Spleen (tissue), 11 donors: ENCODE data around the gene LRIT1. TPM values are rescaled to one million over a fixed set of nuclear protein-coding genes. Genes with fewer than 3 reads are reported as not detected.

Experiments used
- DNase-seq: peaks from one replicate; pipeline ENCODE4 v3.0.0-alpha.2; 2020
- H3K27ac ChIP-seq, 8 donors: fragments of 200-600 bp; sonication (generic) in 7 of 8; 1 replicate in 4 of 8; 2 replicates in 4 of 8; pipeline versions ENCODE4 v1.5.0 to v1.8.0; 2016 to 2021; ENCODE audit warnings: inconsistent platforms in 4 of 8, mild to moderate bottlenecking in 4 of 8, moderate library complexity in 1 of 8
- H3K27me3 ChIP-seq, 7 donors: fragments of 200-600 bp; sonication (generic) in 6 of 7; replicated peaks in 1 of 7; 1 replicate in 4 of 7; 2 replicates in 3 of 7; pipeline versions ENCODE4 v1.5.0 to v1.8.0; 2016 to 2021; ENCODE audit warnings: inconsistent platforms in 3 of 7, mild to moderate bottlenecking in 1 of 7
- H3K36me3 ChIP-seq, 6 donors: fragments of 200-600 bp; sonication (generic) in 5 of 6; 1 replicate in 4 of 6; 2 replicates in 2 of 6; pipeline versions ENCODE4 v1.5.0 to v1.8.0; 2016 to 2021; ENCODE audit warnings: inconsistent platforms in 2 of 6
- H3K4me1 ChIP-seq, 6 donors: fragments of 200-600 bp; sonication (generic) in 5 of 6; 1 replicate in 3 of 6; 2 replicates in 3 of 6; pipeline versions ENCODE4 v1.5.0 to v1.8.0; 2016 to 2021; ENCODE audit warnings: inconsistent platforms in 3 of 6
- H3K4me3 ChIP-seq, 8 donors: fragments of 200-600 bp; sonication (generic) in 7 of 8; 1 replicate in 4 of 8; 2 replicates in 4 of 8; pipeline versions ENCODE4 v1.5.0 to v1.8.0; 2016 to 2021; ENCODE audit warnings: inconsistent platforms in 4 of 8, mild to moderate bottlenecking in 4 of 8, moderate library complexity in 2 of 8
- H3K9me3 ChIP-seq, 8 donors: fragments of 200-600 bp; sonication (generic) in 7 of 8; 1 replicate in 4 of 8; 2 replicates in 4 of 8; pipeline versions ENCODE4 v1.5.0 to v1.8.0; 2016 to 2021; ENCODE audit warnings: inconsistent platforms in 4 of 8
- POLR2A ChIP-seq, 3 donors: fragments of 450-650 bp; IDR thresholded peaks; one replicate each; pipeline ENCODE4 v1.5.1; 2017; ENCODE audit warnings: antibody characterized with exemption in 3 of 3, mild to moderate bottlenecking in 1 of 3
- POLR2AphosphoS5 ChIP-seq, 3 donors: sonication (generic); formaldehyde crosslinking; IDR thresholded peaks; one replicate each; pipeline ENCODE4 v1.5.1; 2017; ENCODE audit warnings: antibody characterized with exemption in 3 of 3
- WGBS, 5 donors: extraction: QIAGEN DNeasy Blood & Tissue Kit in 3 of 5; methylation state at CpG; one replicate each; pipeline versions ENCODE4 v1.1.5 to v1.1.7; 2013 to 2018; 5-methylcytosine and 5-hydroxymethylcytosine counted together
- intact Hi-C: fragments of 100-400 bp; cut with DNase I; formaldehyde crosslinking; loops from one replicate; pipeline ENCODE4 v1.15.0; 2023; ENCODE audit warnings: low total_unique reads
- polyA plus RNA-seq, 3 donors: library from polyadenylated mRNA; stranded (reverse); fragments of 200-250 nt; gene quantifications; one replicate each; pipeline ENCODE4 v1.2.1, GENCODE V29; 2013
- total RNA-seq, 7 donors: library from RNA; depleted of rRNA in 3 of 7; stranded (reverse); fragments of >200 nt in 3 of 7; fragmentation: NEBNext Ultra II Directional in 4 of 7; extraction: Animal tissue kit (Norgen Biotek cat#: 25700) in 4 of 7; gene quantifications; one replicate each; pipeline versions ENCODE4 v1.1.0 to v1.2.1, GENCODE V29; 2016 to 2021
- TF ChIP-seq, protein P1 (sequence below), 11 experiments: fragments of 200-600 bp in 7 of 11; fragments of 450-650 bp in 4 of 11; sonication (generic) in 4 of 11; IDR thresholded peaks in 8 of 11; conservative IDR thresholded peaks in 3 of 11; 1 replicate in 7 of 11; 2 replicates in 4 of 11; pipeline versions ENCODE4 v1.4.0 to v1.8.0; 2016 to 2021; ENCODE audit warnings: antibody characterized with exemption in 11 of 11, inconsistent platforms in 4 of 11, mild to moderate bottlenecking in 1 of 11
- donor health status: healthy with polysubstance abuse.
- donor health status: DM: no; HTN: no; CAD: no; lungs with moderate emphysema.
- donor health status: DM: no; HTN: no; CAD: no.
- donor health status: Bipolar disorder and iron deficiency.
- donor health status: healthy.
- donor health status: DM: no; HTN: no; CAD: no.
- donor health status: DM: yes; HTN: yes; CAD: no.

Gene LRIT1
- total and polyA plus RNA-seq, 10 donors: not detected

DNA sequence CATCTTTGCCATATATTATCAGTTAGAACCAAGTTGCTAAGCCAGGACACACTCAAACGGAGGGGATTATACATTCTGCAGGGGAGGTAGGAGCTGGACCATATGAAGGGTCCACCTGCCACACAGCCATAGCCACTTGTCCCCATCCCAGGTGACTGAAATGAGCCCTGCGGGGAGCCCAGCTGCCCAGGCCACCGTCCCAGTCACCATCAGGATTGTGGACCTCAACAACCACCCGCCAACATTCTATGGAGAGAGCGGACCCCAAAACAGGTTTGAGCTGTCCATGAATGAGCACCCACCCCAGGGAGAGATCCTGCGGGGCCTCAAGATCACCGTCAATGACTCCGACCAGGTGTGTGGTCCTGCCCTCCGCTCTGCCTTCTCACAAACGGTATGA, 33.3 kb downstream of the LRIT1 start:
- intact Hi-C loops: no loop called here
- no peak for DNase-seq
- no peaks in the 10 kb centered on the region for H3K36me3 ChIP-seq
- WGBS, 5 donors: 85 to 94% (median 87%) methylated on average over 9 to 10 of the region's 10 CpGs
- peaks cover 0 to 5% (median 0%) of the 10 kb centered on the region in 7 donors for H3K27me3 ChIP-seq
- no peaks in the 10 kb centered on the region for H3K9me3 ChIP-seq
- H3K4me1 ChIP-seq: no peaks in the 10 kb centered on the region
- TF ChIP-seq POLR2AphosphoS5 (IDR thresholded peaks at IDR 0.05): no peak
- H3K27ac ChIP-seq: no peak overlapping the region
- H3K4me3 ChIP-seq: no peak overlapping the region

DNA sequence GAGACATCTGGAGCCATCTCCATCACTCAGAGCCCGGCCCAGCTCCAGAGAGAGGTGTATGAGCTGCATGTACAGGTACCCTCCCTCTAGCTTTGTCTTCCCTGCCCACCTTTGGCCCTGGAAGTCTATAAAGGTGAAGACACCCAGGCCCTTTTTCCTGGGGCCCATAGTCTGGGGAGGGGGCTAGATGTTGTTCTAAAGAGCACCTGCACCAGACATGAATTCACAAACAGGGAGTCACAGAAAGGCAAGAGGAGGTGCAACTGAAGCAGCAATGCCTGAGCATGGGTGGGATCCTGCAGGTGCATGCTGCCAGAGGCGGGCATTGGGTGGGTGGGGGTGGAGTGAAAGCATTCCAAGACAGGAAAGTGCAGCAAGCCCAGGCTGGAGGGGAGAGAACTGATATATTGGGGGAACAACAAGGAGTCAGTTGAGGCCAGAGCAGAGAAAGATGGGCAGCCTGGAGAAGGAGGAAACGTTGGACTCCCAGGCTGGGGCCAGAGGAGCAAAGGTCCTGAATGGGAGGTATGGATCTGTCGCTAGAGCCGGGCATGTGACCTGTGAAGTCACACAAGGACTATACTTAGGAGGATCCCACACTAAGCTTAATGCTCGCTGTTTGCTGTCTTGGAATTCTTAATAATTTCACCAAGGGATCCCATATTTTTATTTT, 35.4 kb downstream of the LRIT1 start:
- peaks cover 0 to 5% (median 0%) of the 10 kb centered on the region in 7 donors for H3K27me3 ChIP-seq
- intact Hi-C loops: loop anchor here (2.0 kb wide), 1 partner anchor 57 kb away; no protein-coding TSS in a partner anchor
- H3K4me1 ChIP-seq: peaks cover 0 to 7% (median 0%) of the 10 kb centered on the region in 6 donors
- no peak overlapping the region for H3K27ac ChIP-seq
- H3K4me3 ChIP-seq: no peak overlapping the region
- H3K36me3 ChIP-seq: no peaks in the 10 kb centered on the region
- DNase-seq: no peak
- no peak for TF ChIP-seq POLR2A (IDR thresholded peaks at IDR 0.05)
- TF ChIP-seq, protein P1, sequence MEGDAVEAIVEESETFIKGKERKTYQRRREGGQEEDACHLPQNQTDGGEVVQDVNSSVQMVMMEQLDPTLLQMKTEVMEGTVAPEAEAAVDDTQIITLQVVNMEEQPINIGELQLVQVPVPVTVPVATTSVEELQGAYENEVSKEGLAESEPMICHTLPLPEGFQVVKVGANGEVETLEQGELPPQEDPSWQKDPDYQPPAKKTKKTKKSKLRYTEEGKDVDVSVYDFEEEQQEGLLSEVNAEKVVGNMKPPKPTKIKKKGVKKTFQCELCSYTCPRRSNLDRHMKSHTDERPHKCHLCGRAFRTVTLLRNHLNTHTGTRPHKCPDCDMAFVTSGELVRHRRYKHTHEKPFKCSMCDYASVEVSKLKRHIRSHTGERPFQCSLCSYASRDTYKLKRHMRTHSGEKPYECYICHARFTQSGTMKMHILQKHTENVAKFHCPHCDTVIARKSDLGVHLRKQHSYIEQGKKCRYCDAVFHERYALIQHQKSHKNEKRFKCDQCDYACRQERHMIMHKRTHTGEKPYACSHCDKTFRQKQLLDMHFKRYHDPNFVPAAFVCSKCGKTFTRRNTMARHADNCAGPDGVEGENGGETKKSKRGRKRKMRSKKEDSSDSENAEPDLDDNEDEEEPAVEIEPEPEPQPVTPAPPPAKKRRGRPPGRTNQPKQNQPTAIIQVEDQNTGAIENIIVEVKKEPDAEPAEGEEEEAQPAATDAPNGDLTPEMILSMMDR (IDR thresholded peaks at IDR 0.05 in 8 of 11, conservative IDR thresholded peaks at IDR 0.05 in 3 of 11): peak in 1 of 11 experiments; percentile 14
- no peaks in the 10 kb centered on the region for H3K9me3 ChIP-seq
- 64 to 70% (median 67%) methylated on average over 6 of the region's 6 CpGs for WGBS, 5 donors

DNA sequence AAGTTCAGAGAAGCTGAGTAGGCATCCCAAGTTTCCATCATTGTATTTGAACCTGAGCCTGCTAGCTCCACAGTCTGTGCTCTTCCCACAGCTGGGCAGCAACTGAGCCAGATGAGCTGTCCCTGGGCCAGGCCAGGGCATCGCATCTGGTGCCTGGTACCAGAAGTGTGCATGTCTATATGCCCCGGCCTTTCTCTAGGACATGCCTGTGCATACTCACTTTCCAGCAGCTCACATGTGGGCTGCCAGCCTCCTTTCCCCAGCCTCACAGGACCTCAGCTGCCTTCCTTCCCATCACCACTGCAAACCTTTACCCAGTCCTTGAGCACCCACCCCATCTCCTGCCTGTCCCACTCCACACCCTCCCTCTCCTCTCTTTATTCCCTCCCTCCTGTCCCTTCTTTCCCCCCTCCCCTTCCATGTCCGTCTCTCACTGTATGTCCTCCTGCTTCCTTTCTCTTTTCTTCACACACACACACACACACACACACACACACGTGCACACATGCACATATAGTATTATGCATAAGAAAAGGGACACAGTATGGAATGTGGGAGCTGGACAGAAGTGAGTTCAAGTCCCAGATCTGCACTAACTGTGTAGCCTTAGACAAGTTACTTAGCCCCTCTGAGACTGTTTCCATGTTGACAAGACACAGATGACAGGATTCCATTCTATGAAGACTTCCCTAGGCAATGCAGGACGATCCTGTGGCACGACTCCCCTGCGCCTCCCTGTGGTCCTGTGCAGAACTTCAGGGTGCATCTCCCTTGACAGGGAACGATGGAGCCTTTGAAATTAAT, 36.1 kb downstream of the LRIT1 start:
- H3K4me1 ChIP-seq: peaks cover 0 to 7% (median 0%) of the 10 kb centered on the region in 6 donors
- intact Hi-C loops: no loop called here

DNA sequence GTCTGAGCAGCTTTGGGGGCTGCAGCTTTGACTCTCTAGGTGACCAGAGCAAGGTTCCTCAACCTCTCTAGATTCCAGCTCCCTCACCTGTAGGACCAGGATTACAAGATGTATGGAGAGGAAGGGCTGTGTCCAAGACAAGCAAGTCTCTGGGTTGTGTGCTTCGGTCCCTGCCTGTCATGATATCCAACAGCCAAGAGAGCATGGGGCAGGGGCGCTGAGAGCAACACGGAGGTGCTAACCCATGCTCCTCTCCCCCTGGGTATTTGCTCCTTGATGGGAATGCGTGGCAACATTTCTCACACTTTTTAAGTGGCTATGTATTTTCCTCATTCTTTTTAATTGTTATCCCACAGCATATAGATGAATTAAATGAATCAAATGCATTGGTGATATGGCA, 36.7 kb downstream of the LRIT1 start:
- H3K4me1 ChIP-seq: peaks cover 0 to 7% (median 0%) of the 10 kb centered on the region in 6 donors
- intact Hi-C loops: no loop called here
- no peaks in the 10 kb centered on the region for H3K36me3 ChIP-seq
- TF ChIP-seq, protein P1 (IDR thresholded peaks at IDR 0.05 in 8 of 11, conservative IDR thresholded peaks at IDR 0.05 in 3 of 11): no peak
- TF ChIP-seq POLR2AphosphoS5 (IDR thresholded peaks at IDR 0.05) (no peak), POLR2A (IDR thresholded peaks at IDR 0.05) (no peak)
- no peak overlapping the region for H3K4me3 ChIP-seq
- H3K27me3 ChIP-seq: peaks cover 0 to 5% (median 0%) of the 10 kb centered on the region in 7 donors
- 89 to 95% (median 91%) methylated on average over 4 of the region's 4 CpGs for WGBS, 5 donors
- H3K9me3 ChIP-seq: no peaks in the 10 kb centered on the region
- DNase-seq: peak; percentile 53
- H3K27ac ChIP-seq: no peak overlapping the region

More for the DNA sequence above, 36.1 kb downstream of the LRIT1 start:
- Histone ChIP-seq H3K36me3 (no peaks in the 10 kb centered on the region), H3K9me3 (no peaks in the 10 kb centered on the region), H3K27ac (no peak overlapping the region), H3K27me3 (peaks cover 0 to 5% (median 0%) of the 10 kb centered on the region in 7 donors), H3K4me3 (no peak overlapping the region)
- no peak for TF ChIP-seq POLR2A (IDR thresholded peaks at IDR 0.05)
- TF ChIP-seq POLR2AphosphoS5 (IDR thresholded peaks at IDR 0.05): no peak
- TF ChIP-seq, protein P1 (IDR thresholded peaks at IDR 0.05 in 8 of 11, conservative IDR thresholded peaks at IDR 0.05 in 3 of 11): peak; percentile 46 to 84 (median 73)
- 33 to 38% (median 37%) methylated on average over 8 of the region's 8 CpGs for whole genome bisulfite sequencing, 5 donors
- DNase-seq: peak; percentile 88
